ENCODE measurements around the gene ETFB. TPM values are rescaled to one million over a fixed set of nuclear protein-coding genes. Genes with fewer than 3 reads are reported as not detected.

ETFB gene
- total RNA-seq, 1 donor from 2014 or later: 36.9 TPM

DNA sequence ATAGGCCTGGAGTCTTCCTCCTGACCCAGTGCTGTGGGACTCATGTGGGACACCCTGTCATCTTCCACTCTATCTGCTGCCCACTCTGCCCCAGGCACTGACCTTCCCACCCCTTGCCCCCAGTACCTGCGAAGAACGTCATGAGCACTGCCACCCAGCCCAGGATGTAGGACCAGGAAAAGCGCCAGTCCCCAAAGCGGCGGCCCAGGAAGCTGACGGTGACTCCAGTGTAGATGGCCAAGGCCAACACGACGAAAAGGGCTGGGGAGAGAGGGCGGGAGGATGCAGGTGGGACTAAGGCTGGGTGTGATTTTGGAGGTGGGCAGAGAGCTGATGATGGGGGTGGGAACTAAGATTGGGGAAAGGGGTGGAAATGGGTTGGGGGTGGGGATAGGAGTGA lies 14.2 kb upstream of the ETFB start:
- no peak for DNase-seq (ENCODE audit: low read depth)
- TF ChIP-seq, protein P1, sequence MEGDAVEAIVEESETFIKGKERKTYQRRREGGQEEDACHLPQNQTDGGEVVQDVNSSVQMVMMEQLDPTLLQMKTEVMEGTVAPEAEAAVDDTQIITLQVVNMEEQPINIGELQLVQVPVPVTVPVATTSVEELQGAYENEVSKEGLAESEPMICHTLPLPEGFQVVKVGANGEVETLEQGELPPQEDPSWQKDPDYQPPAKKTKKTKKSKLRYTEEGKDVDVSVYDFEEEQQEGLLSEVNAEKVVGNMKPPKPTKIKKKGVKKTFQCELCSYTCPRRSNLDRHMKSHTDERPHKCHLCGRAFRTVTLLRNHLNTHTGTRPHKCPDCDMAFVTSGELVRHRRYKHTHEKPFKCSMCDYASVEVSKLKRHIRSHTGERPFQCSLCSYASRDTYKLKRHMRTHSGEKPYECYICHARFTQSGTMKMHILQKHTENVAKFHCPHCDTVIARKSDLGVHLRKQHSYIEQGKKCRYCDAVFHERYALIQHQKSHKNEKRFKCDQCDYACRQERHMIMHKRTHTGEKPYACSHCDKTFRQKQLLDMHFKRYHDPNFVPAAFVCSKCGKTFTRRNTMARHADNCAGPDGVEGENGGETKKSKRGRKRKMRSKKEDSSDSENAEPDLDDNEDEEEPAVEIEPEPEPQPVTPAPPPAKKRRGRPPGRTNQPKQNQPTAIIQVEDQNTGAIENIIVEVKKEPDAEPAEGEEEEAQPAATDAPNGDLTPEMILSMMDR (IDR thresholded peaks at IDR 0.05; ENCODE audit: insufficient read depth, low read length, poor library complexity, severe bottlenecking): no peak
- Histone ChIP-seq H3K27me3 (ENCODE audit: control insufficient read depth, insufficient read depth, low read length) (no peaks in the 10 kb centered on the region), H3K36me3 (ENCODE audit: control insufficient read depth, insufficient read depth, low read length) (no peaks in the 10 kb centered on the region), H3K4me3 (ENCODE audit: low read depth, low read length) (no peak overlapping the region)

DNA sequence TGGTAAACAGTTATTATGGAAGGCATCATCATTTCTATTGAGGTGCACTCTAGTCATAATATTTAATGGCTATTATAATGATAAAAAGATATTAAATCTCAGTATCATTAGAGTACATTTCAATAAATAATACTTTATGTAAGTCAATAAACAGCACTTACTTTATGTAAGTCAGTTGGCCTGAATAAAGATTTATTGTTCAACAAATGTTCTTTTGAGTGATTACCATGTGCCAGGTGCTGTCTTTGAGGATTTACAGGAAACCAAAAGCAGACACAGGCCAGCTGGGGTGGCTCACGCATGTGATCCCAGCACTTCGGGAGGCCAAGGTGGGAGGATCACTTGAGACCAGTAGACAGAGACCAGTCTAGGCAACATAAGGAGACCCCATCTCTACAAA lies 11.2 kb upstream of the ETFB start:
- DNase-seq (ENCODE audit: low read depth): no peak
- H3K36me3 ChIP-seq (ENCODE audit: control insufficient read depth, insufficient read depth, low read length): no peaks in the 10 kb centered on the region
- TF ChIP-seq, protein P1 (IDR thresholded peaks at IDR 0.05; ENCODE audit: insufficient read depth, low read length, poor library complexity, severe bottlenecking): no peak
- no peaks in the 10 kb centered on the region for H3K27me3 ChIP-seq (ENCODE audit: control insufficient read depth, insufficient read depth, low read length)
- no peak overlapping the region for H3K4me3 ChIP-seq (ENCODE audit: low read depth, low read length)

DNA sequence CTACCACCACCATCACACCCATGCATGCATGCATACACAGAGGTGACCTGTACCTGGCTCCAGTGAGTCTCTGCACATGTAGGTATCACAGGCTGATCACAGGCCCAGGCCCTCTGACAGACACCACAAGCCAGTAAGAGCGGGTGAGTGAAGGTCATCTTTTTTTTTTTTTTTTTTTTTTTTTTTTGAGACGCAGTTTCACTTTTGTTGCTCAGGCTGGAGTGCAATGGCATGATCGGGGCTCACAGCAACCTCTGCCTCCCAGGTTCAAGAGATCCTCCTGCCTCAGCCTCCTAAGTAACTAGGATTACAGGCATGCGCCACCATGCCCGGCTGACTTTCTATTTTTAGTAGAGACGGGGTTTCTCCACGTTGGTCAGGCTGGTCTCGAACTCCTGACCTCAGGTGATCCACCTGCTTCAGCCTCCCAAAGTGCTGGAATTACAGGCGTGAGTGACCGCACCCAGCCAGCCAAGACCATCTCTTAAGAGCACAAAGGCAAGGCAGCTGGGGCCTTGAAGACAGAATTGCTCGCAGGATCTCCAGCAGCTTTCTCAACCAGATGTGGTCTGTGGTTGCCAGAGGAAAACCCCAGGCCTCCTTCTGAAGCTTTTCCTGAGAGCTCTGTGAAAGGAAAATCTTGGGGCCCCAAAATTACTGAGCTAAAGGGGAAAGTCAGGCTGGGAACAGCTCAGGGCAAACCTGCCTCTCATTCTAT lies 9.5 kb upstream of the ETFB start:
- TF ChIP-seq, protein P1 (IDR thresholded peaks at IDR 0.05; ENCODE audit: insufficient read depth, low read length, poor library complexity, severe bottlenecking): no peak
- Histone ChIP-seq H3K4me3 (ENCODE audit: low read depth, low read length) (no peak overlapping the region), H3K27me3 (ENCODE audit: control insufficient read depth, insufficient read depth, low read length) (no peaks in the 10 kb centered on the region), H3K36me3 (ENCODE audit: control insufficient read depth, insufficient read depth, low read length) (no peaks in the 10 kb centered on the region)
- DNase-seq (ENCODE audit: low read depth): no peak

GRCh38 chr19:51372649-51373504 lies 6.7 kb upstream of the ETFB start, which contains the start of gene NKG7:
Gene NKG7 (minus strand): TSS chr19:51372654. CDS start chr19:51372535, 119 bp downstream.
- H3K27me3 ChIP-seq (ENCODE audit: control insufficient read depth, insufficient read depth, low read length): no peaks in the 10 kb centered on the region
- no peaks in the 10 kb centered on the region for H3K36me3 ChIP-seq (ENCODE audit: control insufficient read depth, insufficient read depth, low read length)
- no peak for DNase-seq (ENCODE audit: low read depth)
- H3K4me3 ChIP-seq (ENCODE audit: low read depth, low read length): no peak within 1 kb of the TSS
- TF ChIP-seq, protein P1 (IDR thresholded peaks at IDR 0.05; ENCODE audit: insufficient read depth, low read length, poor library complexity, severe bottlenecking): no peak

DNA sequence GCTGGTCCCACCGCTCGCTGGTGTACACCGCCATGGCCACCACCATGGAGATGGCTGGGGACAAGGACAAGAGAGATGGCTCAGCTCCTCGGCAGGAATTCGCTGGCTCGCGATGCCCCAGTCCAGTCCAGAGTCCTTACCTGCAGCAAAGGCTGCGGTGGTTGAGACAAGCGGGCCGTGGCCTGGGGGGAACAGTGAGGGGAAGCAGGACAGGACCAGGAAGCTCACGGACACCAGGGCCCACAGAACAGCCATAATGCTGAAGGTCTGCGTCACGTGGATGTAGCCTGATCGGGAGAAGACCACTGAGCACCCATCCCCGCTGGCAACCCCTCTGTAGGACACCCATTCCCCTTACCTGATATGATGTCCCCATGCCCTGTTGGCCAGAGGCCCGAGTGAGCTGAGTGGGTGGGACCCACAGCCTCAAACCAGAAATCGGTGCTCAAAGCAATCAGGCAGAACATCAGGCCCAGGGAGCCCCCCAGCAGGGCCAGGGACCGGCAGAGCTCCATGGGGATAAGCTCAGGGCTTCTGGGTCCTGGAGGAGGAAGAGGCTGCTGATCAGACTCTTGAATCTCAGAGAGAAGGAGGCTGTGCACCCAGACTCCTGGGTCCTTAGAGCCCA lies 5.9 kb upstream of the ETFB start:
- Histone ChIP-seq H3K36me3 (ENCODE audit: control insufficient read depth, insufficient read depth, low read length) (no peaks in the 10 kb centered on the region), H3K4me3 (ENCODE audit: low read depth, low read length) (no peak overlapping the region), H3K27me3 (ENCODE audit: control insufficient read depth, insufficient read depth, low read length) (no peaks in the 10 kb centered on the region)
- TF ChIP-seq, protein P1 (IDR thresholded peaks at IDR 0.05; ENCODE audit: insufficient read depth, low read length, poor library complexity, severe bottlenecking): no peak
- no peak for DNase-seq (ENCODE audit: low read depth)
